OCI-LY1 (cell line): ENCODE results near the gene CADM1.

ENCODE experiments used
- H2AFZ ChIP-seq: fragments of 200-600 bp; sonication (generic), shearing (Covaris generic); 2 replicates; pipeline ENCODE4 v1.6.0; 2014; ENCODE audit warnings: antibody characterized with exemption, mild to moderate bottlenecking, low read length
- H3F3A ChIP-seq: fragments of 200-600 bp; sonication (generic), shearing (Covaris generic); 2 replicates; pipeline ENCODE4 v1.6.0; 2014; ENCODE audit warnings: mild to moderate bottlenecking, antibody characterized with exemption, low read length, moderate library complexity; ENCODE audit not compliant: insufficient read depth
- H3K27ac ChIP-seq: fragments of 200-600 bp; sonication (generic); 2 replicates; pipeline ENCODE4 v1.5.1; 2014; ENCODE audit warnings: low read length, mixed run types, mild to moderate bottlenecking, low read depth; ENCODE audit not compliant: poor library complexity, severe bottlenecking
- H3K27me3 ChIP-seq: fragments of 200-600 bp; sonication (generic); 2 replicates; pipeline ENCODE4 v1.6.0; 2014; ENCODE audit warnings: antibody characterized with exemption, mild to moderate bottlenecking, low read length, moderate library complexity; ENCODE audit not compliant: insufficient read depth
- H3K36me3 ChIP-seq: fragments of 200-600 bp; sonication (generic); 2 replicates; pipeline ENCODE4 v1.6.1; 2014; ENCODE audit warnings: mild to moderate bottlenecking, antibody characterized with exemption, low read length, moderate library complexity, mixed read lengths; ENCODE audit not compliant: insufficient read depth
- H3K4me1 ChIP-seq: fragments of 200-600 bp; sonication (generic); 2 replicates; pipeline ENCODE4 v1.5.1; 2014; ENCODE audit warnings: mild to moderate bottlenecking, low read length, moderate library complexity; ENCODE audit not compliant: insufficient read depth, severe bottlenecking
- H3K4me2 ChIP-seq: fragments of 200-600 bp; sonication (generic), shearing (Covaris generic); 2 replicates; pipeline ENCODE4 v1.6.1; 2014; ENCODE audit warnings: low read length
- H3K4me3 ChIP-seq: fragments of 200-600 bp; sonication (generic); 2 replicates; pipeline ENCODE4 v1.5.1; 2014; ENCODE audit warnings: low read length, low read depth, mild to moderate bottlenecking, mixed read lengths; ENCODE audit not compliant: poor library complexity, severe bottlenecking
- H3K79me2 ChIP-seq: fragments of 200-600 bp; shearing (Covaris generic); 2 replicates; pipeline ENCODE4 v1.6.1; 2016; ENCODE audit warnings: mixed run types, low read length, mixed read lengths; ENCODE audit not compliant: insufficient read depth
- H3K9ac ChIP-seq: fragments of 200-600 bp; sonication (generic), shearing (Covaris generic); 2 replicates; pipeline ENCODE4 v1.6.1; 2014; ENCODE audit warnings: mild to moderate bottlenecking, low read length, mixed read lengths
- H3K9me2 ChIP-seq: fragments of 200-600 bp; sonication (generic), shearing (Covaris generic); 2 replicates; pipeline ENCODE4 v1.6.1; 2014; ENCODE audit warnings: low read depth, mild to moderate bottlenecking, low read length, mixed read lengths
- H3K9me3 ChIP-seq: fragments of 200-600 bp; shearing (Covaris generic); 2 replicates; pipeline ENCODE4 v1.6.1; 2014; ENCODE audit warnings: low read length, mixed read lengths
- H4K20me1 ChIP-seq: fragments of 200-600 bp; sonication (generic), shearing (Covaris generic); 2 replicates; pipeline ENCODE4 v1.6.0; 2016; ENCODE audit warnings: mild to moderate bottlenecking, low read length; ENCODE audit not compliant: insufficient read depth
- CTCF ChIP-seq: fragments of 200-600 bp; sonication (generic), shearing (Covaris generic); IDR thresholded peaks from 2 replicates; pipeline ENCODE4 v1.5.1; 2017; ENCODE audit warnings: mild to moderate bottlenecking, antibody characterized with exemption, low read length, moderate library complexity, mixed read lengths
- EZH2 ChIP-seq: fragments of 200-600 bp; sonication (generic), shearing (Covaris generic); IDR thresholded peaks from 2 replicates; pipeline ENCODE4 v1.8.0; 2017; ENCODE audit warnings: borderline replicate concordance, mixed run types, mild to moderate bottlenecking, antibody characterized with exemption, low read length, moderate library complexity, mixed read lengths

The CADM1 gene

GRCh38 chr11:115135936-115136335 lies 368.3 kb downstream of the CADM1 start:
- H3K4me1 ChIP-seq, result no peaks in the 10 kb centered on the region
- no peak overlapping the region for H3K4me3 ChIP-seq
- H3K36me3 ChIP-seq, result no peaks in the 10 kb centered on the region
- H3F3A ChIP-seq, result no peaks in the 10 kb centered on the region
- no peak overlapping the region for H3K4me2 ChIP-seq
- no peak overlapping the region for H2AFZ ChIP-seq
- no peaks in the 10 kb centered on the region for H3K79me2 ChIP-seq
- TF ChIP-seq CTCF (no peak), EZH2 (no peak)
- H3K9ac ChIP-seq, result no peak overlapping the region
- no peaks in the 10 kb centered on the region for H3K9me3 ChIP-seq
- no peak overlapping the region for H3K27ac ChIP-seq
- no peaks in the 10 kb centered on the region for H4K20me1 ChIP-seq
- no peaks in the 10 kb centered on the region for H3K9me2 ChIP-seq
- no peaks in the 10 kb centered on the region for H3K27me3 ChIP-seq

- H3F3A ChIP-seq, result no peaks in the 10 kb centered on the region
- no peaks in the 10 kb centered on the region for H3K4me1 ChIP-seq
- H2AFZ ChIP-seq, result no peak overlapping the region
- no peak overlapping the region for H3K4me3 ChIP-seq
- H3K9ac ChIP-seq, result no peak overlapping the region
- H3K27ac ChIP-seq, result no peak overlapping the region
- no peak for TF ChIP-seq EZH2
- TF ChIP-seq CTCF, result no peak
- no peaks in the 10 kb centered on the region for H3K9me2 ChIP-seq
- no peaks in the 10 kb centered on the region for H3K36me3 ChIP-seq
- no peaks in the 10 kb centered on the region for H3K9me3 ChIP-seq
- no peaks in the 10 kb centered on the region for H3K79me2 ChIP-seq
- no peak overlapping the region for H3K4me2 ChIP-seq
- H4K20me1 ChIP-seq, result no peaks in the 10 kb centered on the region
- no peaks in the 10 kb centered on the region for H3K27me3 ChIP-seq
Observed at GRCh38 chr11:115134926-115135325, 369.3 kb downstream of the CADM1 start.

- Histone ChIP-seq H3K4me3 (no peak overlapping the region), H3K36me3 (no peaks in the 10 kb centered on the region)
- TF ChIP-seq CTCF (no peak), EZH2 (no peak)
Observed at GRCh38 chr11:115133475-115134209, 370.6 kb downstream of the CADM1 start.

More at GRCh38 chr11:115133475-115134209, 370.6 kb downstream of the CADM1 start:
- H3K27me3 ChIP-seq, result no peaks in the 10 kb centered on the region
- H3K4me1 ChIP-seq, result no peaks in the 10 kb centered on the region
- H3F3A ChIP-seq, result no peaks in the 10 kb centered on the region
- H3K9me2 ChIP-seq, result no peaks in the 10 kb centered on the region
- H3K79me2 ChIP-seq, result no peaks in the 10 kb centered on the region
- no peak overlapping the region for H3K4me2 ChIP-seq
- H4K20me1 ChIP-seq, result no peaks in the 10 kb centered on the region
- H3K9ac ChIP-seq, result no peak overlapping the region
- no peak overlapping the region for H2AFZ ChIP-seq
- no peak overlapping the region for H3K27ac ChIP-seq
- no peaks in the 10 kb centered on the region for H3K9me3 ChIP-seq
